Measurements from ENCODE around the gene OR6S1.

The OR6S1 gene, protein sequence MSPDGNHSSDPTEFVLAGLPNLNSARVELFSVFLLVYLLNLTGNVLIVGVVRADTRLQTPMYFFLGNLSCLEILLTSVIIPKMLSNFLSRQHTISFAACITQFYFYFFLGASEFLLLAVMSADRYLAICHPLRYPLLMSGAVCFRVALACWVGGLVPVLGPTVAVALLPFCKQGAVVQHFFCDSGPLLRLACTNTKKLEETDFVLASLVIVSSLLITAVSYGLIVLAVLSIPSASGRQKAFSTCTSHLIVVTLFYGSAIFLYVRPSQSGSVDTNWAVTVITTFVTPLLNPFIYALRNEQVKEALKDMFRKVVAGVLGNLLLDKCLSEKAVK

DNA sequence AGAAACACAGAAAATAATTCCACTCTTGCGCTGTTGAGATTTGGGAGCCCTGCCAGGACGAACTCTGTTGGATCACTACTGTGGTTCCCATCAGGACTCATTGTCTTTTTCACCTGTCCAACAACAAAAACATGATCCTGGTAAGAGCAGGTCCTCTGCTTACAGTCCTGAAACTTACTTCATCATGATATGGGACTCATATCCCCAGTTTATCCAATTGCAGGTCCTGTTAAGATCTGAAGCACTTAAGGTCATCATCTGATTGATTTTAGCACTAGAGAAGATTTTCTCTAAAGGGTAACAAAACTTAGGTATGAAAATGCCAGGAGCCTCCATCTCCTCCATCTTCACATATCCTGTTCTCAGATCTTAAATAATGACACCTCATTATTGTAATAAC is at the start of gene OR6S1:
Gene OR6S1, minus strand, starts transcription at position 101 of the 400 bp plus-strand sequence. Its CDS starts 0 bp downstream, at position 101.
- in situ Hi-C loops (cut with HindIII; ENCODE audit: low sequenced_read_pairs) = no loop called here

DNA sequence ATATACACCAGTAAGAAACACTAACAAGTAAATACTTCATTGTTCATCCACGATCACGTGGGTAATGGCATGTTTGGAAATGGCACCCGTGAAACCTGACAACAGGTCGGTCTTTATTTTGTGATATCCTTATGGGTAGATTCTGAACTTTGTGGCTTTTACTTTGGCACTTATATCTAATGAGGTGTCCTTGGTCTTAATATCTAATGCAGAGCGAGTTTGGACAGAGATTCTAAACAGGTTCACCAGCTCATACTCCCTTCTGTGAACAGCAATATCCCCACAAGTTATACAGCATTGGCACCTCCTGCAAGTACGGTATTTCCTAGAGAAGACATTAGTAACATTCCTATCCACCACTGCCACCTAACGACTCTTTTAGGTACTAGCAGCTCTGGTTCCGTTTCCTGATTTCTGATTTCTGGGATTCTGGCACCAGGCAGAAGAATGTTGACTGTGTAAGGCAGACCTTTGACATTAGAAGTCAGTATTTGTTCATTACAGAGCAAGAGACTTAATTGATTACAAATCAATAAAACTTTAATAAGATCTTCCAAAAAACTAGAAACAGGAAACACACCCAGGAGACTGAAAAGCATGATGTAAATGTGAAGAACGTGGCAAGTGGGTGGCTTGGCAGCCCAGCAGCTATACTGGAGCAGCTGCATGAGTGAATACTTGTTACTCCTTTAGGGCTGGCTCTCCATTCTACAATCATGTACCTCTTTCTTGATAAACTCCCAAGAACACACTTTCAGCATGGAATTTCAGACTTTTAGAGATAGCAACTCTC is 49.6 kb upstream of the OR6S1 start:
- in situ Hi-C loops (cut with HindIII; ENCODE audit: low sequenced_read_pairs) = no loop called here

DNA sequence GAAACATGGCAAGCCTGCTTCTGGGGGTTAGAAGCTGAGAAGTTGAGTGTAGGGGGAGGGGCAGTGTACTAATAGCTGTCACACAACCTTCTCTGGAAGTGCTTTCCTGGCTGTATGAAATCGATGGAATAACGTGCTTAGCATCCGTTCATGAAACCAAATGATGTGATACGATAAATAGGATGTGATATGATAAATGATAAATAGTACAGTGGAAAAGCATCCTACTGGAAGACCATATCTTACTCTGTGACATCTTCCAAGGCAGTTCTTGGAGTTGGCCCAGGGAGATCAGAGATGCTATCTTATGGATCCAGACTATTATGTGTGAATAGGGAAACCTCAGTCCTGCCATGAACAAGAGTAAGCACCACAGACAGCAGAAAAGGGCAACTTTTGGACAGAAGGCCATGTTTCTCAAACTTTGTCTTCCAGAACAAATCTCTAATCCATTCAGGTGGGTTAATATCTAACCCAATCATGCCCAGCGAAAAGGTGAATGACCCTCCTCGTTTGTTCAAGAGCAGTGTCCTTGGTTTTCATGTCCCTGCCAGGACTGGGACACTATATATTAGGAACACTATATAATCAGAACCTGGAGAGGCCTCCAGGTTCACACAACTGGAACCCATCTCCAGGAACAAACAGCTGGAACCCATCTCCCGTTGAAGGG is 46.8 kb upstream of the OR6S1 start, which contains the start of gene ANG:
Gene ANG, plus strand, starts transcription at position 598 of the 673 bp plus-strand sequence. CDS start 4,801 bp downstream, outside the sequence.
- in situ Hi-C loops (cut with HindIII; ENCODE audit: low sequenced_read_pairs) = no loop called here

DNA sequence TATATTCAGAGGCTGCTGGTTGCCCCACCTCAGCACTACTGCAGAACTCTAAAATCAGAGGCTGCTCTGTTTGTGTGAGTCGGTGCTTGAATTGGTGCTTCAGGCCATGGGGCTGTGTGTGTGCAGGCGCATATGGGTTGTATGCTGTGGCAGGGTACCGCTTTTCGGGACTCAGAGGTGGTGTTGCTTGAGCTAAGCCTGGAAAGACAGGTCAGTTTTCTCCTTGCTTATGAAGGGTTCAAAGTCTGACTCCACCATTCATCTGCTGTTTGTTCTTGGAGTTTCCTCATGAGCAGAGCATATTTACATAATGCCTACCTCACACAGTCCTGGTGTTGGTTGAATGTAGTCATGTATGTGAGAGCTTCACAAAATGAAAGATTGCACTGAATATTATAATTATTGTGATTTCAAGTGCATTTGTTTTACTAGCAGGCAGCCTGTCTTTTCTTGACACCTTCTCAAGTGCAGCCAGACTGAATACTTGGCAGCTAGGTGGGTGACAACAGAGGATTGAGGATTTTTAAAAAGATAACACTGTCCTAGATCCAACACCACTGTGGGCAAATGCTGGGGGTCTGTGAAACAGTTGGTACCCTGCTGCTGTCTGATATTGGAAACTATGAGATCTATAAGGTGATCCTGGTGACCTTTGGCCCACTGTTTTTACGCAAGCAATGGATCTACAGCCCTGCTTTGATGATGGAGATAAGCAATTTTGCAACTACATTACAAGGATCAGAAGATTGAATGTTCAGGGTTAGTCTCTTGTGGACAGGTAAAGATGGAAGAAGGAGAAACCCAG is 46.1 kb upstream of the OR6S1 start:
- in situ Hi-C loops (cut with HindIII; ENCODE audit: low sequenced_read_pairs) = no loop called here

DNA sequence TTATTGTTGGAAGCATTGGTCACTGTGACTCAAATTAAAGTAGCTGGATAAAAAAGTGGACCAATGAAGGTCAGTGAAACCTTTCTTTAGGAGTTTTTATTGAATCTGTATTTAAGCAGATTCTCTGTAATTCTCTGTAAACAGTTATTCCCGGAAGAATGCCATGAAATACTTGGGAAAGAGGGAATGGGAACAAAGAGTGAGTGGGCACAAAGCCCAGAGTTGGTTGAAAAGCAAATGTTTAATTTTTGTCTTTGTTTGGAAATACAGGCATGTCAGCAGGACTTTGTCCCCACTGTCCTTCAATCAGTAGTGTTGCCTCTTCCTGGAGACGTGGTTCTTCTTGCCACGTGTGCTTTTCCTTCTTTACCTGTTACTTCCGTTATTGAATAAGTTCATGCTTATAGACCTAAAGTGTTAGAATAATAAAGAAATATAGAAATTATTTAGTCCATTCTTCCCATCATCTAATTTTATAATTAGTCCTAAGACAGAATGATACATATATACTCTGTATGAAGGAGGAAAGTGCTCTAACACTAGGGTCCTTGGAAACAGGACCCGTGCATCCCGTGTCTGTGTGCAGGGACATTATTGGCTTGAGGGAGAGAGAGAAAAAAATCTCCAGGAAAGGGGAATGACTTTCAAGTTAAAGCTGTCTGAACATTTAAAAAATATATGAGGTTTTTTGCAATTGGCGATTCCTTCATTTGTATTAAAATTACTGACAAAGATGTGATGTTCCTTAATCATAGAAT is 45.1 kb upstream of the OR6S1 start:
- in situ Hi-C loops (cut with HindIII; ENCODE audit: low sequenced_read_pairs) = no loop called here

DNA sequence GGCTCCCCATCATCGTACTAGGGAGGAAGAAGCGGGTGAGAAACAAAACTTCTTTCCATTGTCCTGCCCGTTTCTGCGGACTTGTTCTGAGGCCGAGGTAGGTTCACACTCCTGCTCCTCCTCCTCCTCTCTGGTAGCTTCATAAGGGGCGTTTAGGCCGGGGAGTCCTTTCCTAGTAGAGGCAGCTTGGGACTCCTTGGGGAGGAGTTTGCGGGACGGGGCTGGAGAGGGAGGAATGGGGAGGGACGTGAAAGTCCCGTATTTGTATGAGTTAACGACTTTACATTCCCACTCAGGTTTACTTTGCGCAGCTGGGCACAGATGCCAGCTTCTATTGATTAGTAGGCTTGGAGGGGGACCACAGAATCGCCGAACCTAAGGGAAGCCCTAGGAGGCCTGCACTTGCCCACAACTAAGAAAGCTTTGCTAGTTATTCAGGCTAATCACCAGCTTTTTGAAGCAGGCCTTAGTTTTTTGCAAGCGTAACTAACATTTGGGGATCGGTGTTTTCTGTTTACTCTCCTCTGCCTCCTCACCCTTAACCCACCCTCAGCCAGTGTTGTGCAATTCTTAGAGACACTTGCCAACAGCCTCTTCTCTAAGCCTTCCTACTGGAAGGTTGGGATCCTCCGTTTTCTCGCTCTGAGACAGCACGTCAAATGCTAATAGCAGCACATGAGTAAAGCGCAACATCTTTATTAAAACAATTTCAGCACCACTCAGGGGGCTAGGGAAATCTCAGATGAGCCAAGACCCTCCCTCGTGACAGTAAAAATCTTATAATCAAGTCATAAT is 43.4 kb upstream of the OR6S1 start:
- in situ Hi-C loops (cut with HindIII; ENCODE audit: low sequenced_read_pairs) = no loop called here

DNA sequence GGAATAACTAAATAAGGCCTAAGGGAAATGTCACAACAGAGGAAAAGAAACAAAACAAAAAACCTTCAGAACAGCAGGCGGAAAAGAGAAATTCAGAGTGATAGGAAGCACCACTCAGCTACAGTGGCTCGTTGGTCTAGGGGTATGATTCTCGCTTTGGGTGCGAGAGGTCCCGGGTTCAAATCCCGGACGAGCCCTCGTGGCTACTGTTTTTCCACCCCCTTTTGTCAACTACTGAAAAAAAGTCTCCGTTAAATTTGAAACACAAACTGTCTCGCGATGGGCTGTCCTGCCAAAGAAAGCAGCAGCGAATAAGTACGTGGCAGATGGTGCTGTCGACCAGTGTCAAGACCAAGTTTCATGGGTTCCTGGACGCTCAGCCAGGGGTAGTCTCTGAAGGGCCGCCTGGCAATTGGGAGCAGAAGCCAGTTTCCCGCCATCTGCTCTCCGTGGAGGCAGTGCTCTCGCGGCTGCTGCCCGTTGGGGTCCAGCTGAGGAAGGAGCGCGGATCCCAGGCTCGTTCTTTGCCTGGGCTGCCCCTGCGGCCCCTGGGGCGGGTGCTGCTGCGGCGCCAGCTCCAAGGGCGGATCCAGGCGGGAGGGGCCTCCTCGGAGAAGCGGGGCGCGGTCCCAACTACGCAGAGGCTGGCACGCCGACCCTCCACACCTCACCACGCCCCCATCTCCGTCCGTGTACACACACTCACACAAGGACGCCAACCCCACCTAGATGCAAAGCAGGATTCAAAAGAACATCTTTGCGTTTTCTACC is 42.6 kb upstream of the OR6S1 start, which contains the start of gene RNASE4:
Gene RNASE4, plus strand, starts transcription at position 670 of the 771 bp plus-strand sequence. CDS start 14,812 bp downstream, outside the sequence.
- in situ Hi-C loops (cut with HindIII; ENCODE audit: low sequenced_read_pairs) = no loop called here

DNA sequence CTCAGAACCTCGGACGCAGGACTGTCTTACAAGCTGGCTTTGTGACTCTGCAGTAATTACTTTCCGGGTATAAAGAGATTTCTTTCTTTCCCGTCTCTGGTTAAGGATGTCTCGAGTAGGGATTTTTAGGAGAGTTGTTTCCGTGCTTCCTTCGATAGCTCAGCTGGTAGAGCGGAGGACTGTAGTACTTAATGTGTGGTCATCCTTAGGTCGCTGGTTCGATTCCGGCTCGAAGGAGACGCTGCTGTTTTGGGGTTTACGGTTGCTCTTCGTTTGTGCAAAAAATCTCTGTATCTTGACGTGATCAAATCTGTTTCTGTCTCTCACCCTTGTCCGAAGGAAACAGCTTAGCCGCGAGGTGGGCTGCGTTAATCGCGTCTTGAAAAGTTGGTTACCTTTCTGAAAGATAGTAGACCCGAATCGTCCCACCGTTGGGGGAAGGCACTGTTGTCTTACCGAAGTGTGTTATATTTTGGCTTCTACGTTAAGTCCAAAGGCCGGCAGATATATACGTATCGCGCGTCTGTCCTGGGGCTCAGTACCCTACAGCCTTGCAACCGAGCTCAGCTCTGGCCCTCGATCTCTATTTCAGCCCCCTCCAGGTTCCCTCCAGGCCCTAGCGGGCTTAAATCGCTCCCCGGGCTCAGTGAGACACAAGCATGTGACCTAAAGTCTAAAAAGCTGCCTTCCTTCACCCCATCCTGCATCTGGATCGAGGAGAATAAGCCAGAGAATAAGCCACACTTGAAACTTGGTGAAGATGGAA is 41.8 kb upstream of the OR6S1 start:
- in situ Hi-C loops (cut with HindIII; ENCODE audit: low sequenced_read_pairs) = no loop called here

DNA sequence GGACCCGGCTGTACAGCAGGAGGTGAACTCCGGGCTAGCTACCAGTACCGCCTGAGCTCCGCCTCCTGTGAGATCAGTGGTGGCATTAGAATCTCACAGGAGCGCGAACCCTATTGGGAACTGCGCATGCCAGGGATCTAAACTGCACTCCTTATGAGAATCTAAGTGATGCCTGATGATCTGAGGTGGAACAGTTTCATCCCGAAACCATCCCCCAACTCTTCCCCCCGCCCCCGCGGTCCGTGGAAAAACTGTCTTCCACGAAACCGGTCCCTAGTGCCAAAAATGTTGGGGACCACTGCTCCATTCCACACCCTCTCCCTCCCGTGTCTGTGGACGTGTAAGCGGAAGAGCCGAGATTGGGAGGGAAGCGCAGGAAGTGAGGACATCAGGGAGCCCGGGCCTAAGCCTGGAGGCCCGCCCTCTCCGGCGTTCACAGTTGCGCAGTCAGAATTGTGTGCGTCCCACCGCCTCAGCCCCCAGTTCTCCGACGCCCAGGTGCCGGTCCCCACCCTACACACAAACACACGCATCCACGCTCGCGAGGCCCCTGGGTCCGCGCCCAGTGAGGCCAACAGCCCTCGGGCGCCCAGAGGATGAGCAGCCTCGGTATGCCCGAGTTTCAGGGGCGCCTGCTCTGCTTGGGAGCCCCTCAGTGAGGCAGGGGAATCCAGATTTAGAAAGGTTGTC is 41.1 kb upstream of the OR6S1 start:
- in situ Hi-C loops (cut with HindIII; ENCODE audit: low sequenced_read_pairs) = no loop called here

DNA sequence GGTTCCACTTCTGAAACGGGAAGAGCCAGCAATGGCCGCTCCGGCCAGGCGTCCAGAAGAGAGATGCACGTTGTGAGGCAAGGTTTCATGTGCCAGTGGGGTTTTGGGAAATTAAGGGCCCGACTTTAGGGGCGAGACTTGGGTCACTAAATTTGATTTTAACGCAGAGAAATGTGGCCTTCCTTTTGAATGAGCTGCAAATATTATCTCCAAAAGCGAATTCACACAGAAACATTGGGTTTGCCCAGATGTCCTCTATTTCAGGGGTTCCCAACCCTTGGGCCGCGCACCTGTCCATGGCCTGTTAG is 40.6 kb upstream of the OR6S1 start:
- in situ Hi-C loops (cut with HindIII; ENCODE audit: low sequenced_read_pairs) = no loop called here

DNA sequence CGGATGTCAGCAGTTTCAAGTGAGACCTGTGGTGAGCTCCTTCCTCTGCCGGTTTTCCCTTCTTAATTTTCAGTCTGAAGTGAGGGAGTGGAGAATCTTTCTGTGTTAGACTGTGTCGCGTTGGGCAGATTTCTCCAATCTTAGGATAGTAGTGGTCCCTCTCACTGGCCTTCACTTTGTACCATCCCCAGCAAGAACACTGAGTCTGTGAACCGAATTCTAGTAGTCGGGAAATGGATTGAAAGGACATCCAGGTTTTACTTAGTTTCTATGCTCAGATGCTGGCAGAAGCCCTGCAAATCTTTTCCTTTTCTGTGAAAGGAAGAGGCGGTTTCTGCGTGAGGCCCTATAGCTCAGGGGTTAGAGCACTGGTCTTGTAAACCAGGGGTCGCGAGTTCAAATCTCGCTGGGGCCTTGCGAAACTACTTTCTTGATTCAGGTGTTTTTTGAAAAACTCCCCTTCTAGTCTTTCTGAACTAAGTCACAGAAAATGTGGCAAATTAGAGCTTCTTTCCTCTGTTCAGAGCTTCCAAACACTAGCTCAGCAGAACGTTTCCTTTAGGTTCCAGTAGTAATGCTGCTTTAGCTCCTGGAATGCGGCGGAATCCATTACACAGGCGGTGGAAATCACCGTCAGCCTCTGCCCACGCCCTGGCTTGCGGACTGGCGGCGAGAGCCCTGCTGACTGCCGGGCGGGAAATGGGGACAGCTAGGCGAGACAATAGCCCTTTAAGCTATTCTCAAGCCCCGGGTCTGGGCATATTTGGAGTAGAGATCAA is 40.0 kb upstream of the OR6S1 start:
- in situ Hi-C loops (cut with HindIII; ENCODE audit: low sequenced_read_pairs) = no loop called here

DNA sequence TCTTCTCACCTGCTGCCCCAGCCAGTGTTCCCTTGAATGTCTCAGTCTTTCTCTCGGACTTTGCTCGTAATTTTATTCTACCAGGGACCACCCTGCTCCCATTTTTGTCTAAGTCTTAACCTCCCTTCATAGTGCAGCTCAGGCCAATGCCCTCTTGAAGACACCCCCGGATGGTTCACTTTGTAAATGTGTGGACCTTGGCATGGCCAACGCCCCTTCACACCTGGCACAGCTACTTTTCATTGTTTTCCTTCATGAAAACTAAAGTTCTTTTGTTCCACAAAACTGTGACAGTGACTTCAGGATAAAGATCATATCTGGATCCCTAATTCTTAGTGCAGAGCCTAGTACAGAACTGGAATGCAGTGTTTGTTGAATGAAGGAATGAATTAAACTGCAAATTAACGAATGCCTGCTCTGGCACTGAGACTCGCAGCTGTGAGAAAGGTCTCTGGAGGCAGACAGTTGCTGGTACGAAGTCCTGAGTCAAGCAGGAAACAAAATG is 39.4 kb upstream of the OR6S1 start:
- in situ Hi-C loops (cut with HindIII; ENCODE audit: low sequenced_read_pairs) = no loop called here

DNA sequence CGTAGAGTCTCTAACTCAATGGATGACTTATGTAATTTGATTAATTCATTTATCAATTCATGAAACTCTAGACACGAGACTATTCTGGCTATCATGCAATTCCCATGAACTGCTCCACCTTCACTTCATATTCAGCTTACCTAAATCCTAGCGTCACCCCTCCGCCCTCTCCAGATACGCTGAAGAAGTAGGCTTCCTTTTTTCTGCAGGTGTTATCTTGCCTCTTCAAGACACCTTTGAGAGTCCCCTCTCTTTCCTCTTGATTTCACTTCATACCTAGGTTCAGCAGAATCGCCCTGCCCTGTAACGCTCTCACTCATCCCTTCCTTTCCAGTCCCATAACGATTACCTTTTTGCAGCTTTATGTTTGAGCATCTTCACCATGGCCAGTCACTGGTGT is 38.9 kb upstream of the OR6S1 start:
- in situ Hi-C loops (cut with HindIII; ENCODE audit: low sequenced_read_pairs) = no loop called here

DNA sequence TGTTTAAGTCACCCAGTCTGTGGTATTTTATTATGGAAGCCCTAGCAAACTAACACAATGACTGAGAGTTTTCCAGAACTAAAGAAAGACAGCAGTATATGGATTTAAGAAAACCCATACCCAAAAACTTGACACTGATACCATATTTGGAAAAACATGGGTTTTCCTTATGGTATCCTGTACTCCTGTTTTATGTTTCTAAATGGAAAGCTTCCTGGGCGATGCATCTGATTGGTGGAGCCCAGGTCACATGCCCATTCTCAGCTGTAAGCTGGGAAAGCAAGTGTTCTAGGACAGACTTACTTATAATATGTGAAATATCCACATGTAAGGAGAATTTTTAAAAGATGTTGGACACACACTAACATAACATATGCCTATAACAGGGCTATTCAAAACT is 38.4 kb upstream of the OR6S1 start:
- in situ Hi-C loops (cut with HindIII; ENCODE audit: low sequenced_read_pairs) = no loop called here

DNA sequence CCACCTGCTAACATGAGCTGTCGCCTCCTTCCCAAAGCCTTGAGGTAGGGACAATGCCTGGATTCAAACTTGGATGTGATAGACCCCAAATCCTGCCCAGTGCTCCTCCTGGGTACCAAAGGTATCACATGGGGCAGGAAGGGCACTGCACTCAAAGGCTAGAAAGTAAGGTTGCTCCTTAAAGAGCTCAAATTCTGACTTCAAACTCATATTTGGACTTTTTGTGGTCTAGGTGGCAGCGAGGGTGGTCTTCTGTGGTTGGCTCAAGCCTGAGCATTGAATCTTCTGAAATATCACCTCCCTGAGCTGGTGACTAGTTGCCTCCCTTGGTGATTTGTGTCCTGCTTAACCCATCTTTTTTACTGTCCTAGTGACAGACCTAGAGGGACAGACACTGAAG is 34.6 kb upstream of the OR6S1 start:
- in situ Hi-C loops (cut with HindIII; ENCODE audit: low sequenced_read_pairs) = no loop called here

DNA sequence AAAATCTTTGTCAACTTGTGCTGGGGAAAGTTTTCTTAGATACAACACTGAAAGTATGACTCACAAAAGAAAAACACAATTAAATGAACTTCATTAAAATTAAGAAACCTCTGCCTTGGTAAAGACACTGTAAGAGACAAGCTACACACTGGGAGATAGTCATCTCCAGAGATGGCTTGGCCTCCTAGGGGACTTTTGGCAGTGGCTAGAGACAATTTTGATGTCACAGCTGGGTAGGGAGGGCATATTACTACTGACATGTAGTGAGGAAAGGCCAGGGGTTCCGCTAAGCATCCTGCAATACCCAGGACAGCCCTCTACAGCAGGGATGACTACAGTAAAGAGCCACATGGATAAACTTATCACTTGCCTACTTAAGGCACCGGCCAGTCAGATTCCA is 34.2 kb upstream of the OR6S1 start:
- in situ Hi-C loops (cut with HindIII; ENCODE audit: low sequenced_read_pairs) = no loop called here
